Ectodermal cell (in vitro differentiated cells): ENCODE measurements around the gene DCLK1.

ENCODE experiments used
- H3K27ac ChIP-seq: 2 replicates; pipeline ENCODE4 v1.7.0; 2013; ENCODE audit warnings: mild to moderate bottlenecking, low read depth, low read length; ENCODE audit not compliant: insufficient read depth, poor library complexity, severe bottlenecking
- H3K27me3 ChIP-seq: 2 replicates; pipeline ENCODE4 v1.7.0; 2013; ENCODE audit warnings: mild to moderate bottlenecking, low read length; ENCODE audit not compliant: insufficient read depth, control insufficient read depth, poor library complexity, severe bottlenecking
- H3K36me3 ChIP-seq: one replicate; pipeline ENCODE4 v1.7.0; 2013; ENCODE audit warnings: low read length; ENCODE audit not compliant: control insufficient read depth, insufficient read depth
- H3K4me1 ChIP-seq: one replicate; pipeline ENCODE4 v1.7.0; 2013; ENCODE audit warnings: low read length; ENCODE audit not compliant: control insufficient read depth, insufficient read depth
- H3K4me3 ChIP-seq: 2 replicates; pipeline ENCODE4 v1.7.0; 2013; ENCODE audit warnings: low read depth, low read length, control low read depth; ENCODE audit not compliant: insufficient read depth
- H3K9me3 ChIP-seq: 2 replicates; pipeline ENCODE4 v1.7.0; 2013; ENCODE audit warnings: mild to moderate bottlenecking, low read length, moderate library complexity; ENCODE audit not compliant: control insufficient read depth
- WGBS, 2 experiments: methylation state at CpG; one replicate each; pipeline ENCODE4 v1.1.7; 2013; ENCODE audit warnings: missing lambda C conversion rate in 2 of 2; 5-methylcytosine and 5-hydroxymethylcytosine counted together

The DCLK1 gene

DNA sequence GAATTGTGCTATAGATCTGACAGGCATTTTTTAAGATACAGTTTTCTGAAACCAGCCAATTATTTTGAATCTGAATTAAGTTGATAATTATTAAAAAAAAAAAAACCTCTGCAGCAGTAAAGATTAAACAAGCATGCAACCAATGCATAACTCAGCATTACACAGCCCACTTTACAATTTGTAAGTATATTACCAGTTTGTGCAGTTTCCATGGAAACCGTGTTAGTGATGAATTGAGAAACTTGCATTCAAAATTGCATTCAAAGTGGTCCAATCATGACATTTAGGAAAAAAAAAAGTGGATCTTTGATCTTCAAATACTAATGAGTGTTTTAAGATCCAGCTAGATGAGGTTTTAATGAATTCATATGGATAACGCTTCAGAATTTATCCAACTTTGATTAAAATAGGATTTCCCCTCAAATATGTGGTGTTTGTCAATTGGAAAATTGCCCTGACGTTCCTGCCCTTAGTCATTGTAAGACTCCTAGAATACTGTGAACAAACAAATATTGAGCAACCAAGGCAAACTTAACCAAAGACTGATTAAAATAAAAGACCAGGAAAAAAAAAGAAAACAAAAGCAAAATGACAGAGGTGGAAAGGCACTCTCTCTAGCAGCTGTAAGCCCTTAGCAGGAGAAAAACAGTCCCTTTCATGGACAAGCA is 339.9 kb downstream of the DCLK1 start:
- no peaks in the 10 kb centered on the region for H3K36me3 ChIP-seq
- 88 to 94% methylated on average over 3 of the region's 3 CpGs for WGBS, 2 experiments
- no peak overlapping the region for H3K27ac ChIP-seq
- no peaks in the 10 kb centered on the region for H3K4me1 ChIP-seq
- H3K4me3 ChIP-seq = no peak overlapping the region
- no peaks in the 10 kb centered on the region for H3K9me3 ChIP-seq
- H3K27me3 ChIP-seq = no peaks in the 10 kb centered on the region

DNA sequence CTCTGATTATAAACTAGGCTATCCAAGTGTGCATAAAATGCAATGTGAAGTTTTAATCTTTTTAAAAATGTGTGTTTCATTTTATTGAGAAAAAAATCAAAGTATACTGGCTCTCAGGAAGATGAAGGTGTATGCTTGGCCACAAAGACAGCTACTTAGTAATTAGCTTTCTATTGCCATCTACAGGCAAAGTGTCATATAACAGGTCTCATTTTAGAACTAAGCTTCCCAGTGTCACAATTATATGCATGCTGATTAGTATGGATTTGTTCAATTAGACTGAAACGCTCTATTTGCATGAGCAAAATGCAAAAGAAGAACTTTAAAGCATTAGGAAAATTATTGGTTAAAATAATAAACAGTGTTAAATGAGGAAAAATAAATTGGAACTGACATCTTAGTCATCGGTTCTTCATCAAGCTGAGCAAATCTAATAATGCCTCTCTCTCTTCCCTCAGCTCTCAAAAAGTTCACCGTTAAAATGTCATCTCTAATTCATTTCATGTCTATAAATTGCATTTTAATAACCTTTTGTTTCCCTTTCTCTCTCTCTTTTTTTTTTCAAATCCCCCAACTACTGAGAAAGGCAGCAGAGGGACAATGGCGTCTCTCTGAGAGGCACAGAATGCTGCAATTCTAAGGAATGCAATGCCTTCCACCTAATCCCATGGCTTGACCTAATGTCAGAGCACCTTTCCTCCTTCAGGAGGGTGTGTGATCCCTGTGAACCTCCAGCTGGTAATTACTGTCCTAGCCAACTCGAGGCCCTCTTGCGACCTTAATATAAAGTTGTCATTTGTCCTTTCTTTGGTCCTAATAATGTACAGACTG is 341.6 kb downstream of the DCLK1 start:
- Histone ChIP-seq H3K9me3 (no peaks in the 10 kb centered on the region), H3K36me3 (no peaks in the 10 kb centered on the region), H3K4me3 (no peak overlapping the region), H3K4me1 (peaks cover 11% of the 10 kb centered on the region), H3K27ac (no peak overlapping the region), H3K27me3 (no peaks in the 10 kb centered on the region)
- 62 to 69% methylated on average over 6 of the region's 6 CpGs for WGBS, 2 experiments

DNA sequence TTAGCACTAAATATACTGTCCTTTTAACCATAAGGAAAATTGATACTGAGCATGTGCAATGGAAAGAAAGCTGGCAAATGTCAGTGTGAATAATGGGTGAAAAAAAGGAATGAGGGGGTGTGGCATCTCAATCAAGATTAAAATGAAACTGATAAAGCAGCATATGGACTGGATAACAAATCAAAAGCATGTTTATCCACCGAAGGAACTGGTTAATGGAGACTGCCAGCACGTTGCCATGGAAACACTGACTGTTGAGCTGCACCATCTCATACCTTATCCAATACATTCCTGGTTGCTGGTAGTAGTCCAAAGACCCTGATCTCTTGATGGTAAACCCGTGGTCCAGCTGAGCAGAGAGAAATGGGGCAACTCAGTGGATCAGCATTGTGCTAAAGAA is 343.2 kb downstream of the DCLK1 start:
- H3K9me3 ChIP-seq = no peaks in the 10 kb centered on the region
- WGBS, 2 experiments = 89 to 92% methylated on average over 3 of the region's 3 CpGs
- no peaks in the 10 kb centered on the region for H3K27me3 ChIP-seq
- H3K36me3 ChIP-seq = no peaks in the 10 kb centered on the region
- H3K4me3 ChIP-seq = no peak overlapping the region
- H3K4me1 ChIP-seq = peaks cover 11% of the 10 kb centered on the region
- no peak overlapping the region for H3K27ac ChIP-seq

DNA sequence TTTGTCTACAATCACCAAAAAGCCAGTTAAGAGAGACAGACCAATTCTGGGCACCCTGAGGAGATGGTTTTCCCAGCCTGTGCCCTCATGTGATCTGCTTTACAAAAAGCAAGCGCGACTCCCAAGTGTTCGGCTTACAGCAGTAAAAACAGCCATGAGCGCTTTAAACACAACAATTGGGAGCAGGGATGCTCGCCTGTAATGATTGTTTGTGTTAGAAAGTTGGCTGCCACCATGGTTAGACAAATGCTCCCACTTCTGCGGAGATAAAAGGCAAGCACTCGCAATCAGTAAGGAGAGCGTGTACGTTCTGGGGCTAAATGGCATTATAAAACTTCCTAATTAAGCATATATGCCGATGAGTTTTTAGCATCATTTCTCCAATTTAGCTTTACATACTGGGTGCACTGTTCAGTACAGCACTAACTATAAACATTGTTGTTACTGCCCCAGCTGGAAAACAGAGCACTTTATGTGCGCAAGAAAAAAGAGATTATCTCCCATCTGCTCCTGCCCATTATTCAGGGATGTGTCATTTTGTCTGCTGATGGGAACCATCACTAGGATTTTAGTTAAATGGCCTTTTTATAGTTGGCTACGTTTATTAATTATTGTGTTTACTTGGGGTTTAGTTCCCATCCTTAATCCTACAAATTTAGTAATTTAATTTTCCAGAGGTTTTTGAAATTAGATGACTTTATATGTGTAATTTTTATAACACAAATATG is 345.4 kb downstream of the DCLK1 start:
- WGBS, 2 experiments = 83 to 88% methylated on average over 11 of the region's 12 CpGs
- Histone ChIP-seq H3K9me3 (no peaks in the 10 kb centered on the region), H3K27ac (no peak overlapping the region), H3K4me3 (no peak overlapping the region), H3K36me3 (no peaks in the 10 kb centered on the region), H3K4me1 (peaks cover 11% of the 10 kb centered on the region), H3K27me3 (no peaks in the 10 kb centered on the region)

- WGBS, 2 experiments = 90 to 93% methylated on average over 10 of the region's 10 CpGs
- Histone ChIP-seq H3K4me1 (peaks cover 11% of the 10 kb centered on the region), H3K27ac (no peak overlapping the region), H3K4me3 (no peak overlapping the region), H3K36me3 (no peaks in the 10 kb centered on the region), H3K27me3 (no peaks in the 10 kb centered on the region), H3K9me3 (no peaks in the 10 kb centered on the region)
Observed at GRCh38 chr13:35784286-35784951, 346.8 kb downstream of the DCLK1 start.

DNA sequence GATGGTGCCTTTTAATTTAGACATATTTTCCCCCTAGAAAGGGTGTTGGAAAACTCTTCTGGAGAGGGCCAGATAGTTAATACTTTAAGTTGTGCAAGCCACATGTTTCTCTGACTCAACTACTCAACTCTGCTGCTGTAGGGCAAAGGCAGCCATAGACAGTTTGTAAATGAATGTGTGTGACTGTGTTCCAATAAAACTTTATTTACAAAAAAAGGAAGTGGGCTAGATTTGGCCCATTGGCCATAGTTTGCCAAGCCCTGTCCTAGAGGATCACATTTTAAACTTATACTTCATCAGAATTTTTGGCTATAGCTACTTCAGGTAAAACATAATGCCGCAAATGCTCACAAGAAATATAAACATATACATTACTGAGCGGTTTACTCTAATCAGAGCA is 348.4 kb downstream of the DCLK1 start:
- H3K4me3 ChIP-seq = no peak overlapping the region
- H3K27ac ChIP-seq = no peak overlapping the region
- no peaks in the 10 kb centered on the region for H3K27me3 ChIP-seq
- peaks cover 11% of the 10 kb centered on the region for H3K4me1 ChIP-seq
- 92 to 97% methylated on average over 1 to 2 of the region's 2 CpGs for WGBS, 2 experiments
- H3K9me3 ChIP-seq = no peaks in the 10 kb centered on the region
- no peaks in the 10 kb centered on the region for H3K36me3 ChIP-seq

GRCh38 chr13:35781036-35782000 is 349.9 kb downstream of the DCLK1 start:
- 86 to 94% methylated on average over 6 to 7 of the region's 7 CpGs for WGBS, 2 experiments
- peaks cover 11% of the 10 kb centered on the region for H3K4me1 ChIP-seq
- H3K27ac ChIP-seq = no peak overlapping the region
- H3K36me3 ChIP-seq = no peaks in the 10 kb centered on the region
- no peaks in the 10 kb centered on the region for H3K9me3 ChIP-seq
- no peak overlapping the region for H3K4me3 ChIP-seq
- H3K27me3 ChIP-seq = no peaks in the 10 kb centered on the region

- no peaks in the 10 kb centered on the region for H3K9me3 ChIP-seq
- no peaks in the 10 kb centered on the region for H3K36me3 ChIP-seq
- no peak overlapping the region for H3K4me3 ChIP-seq
- H3K27ac ChIP-seq = no peak overlapping the region
- peaks cover 7% of the 10 kb centered on the region for H3K4me1 ChIP-seq
- H3K27me3 ChIP-seq = no peaks in the 10 kb centered on the region
- 90 to 93% methylated on average over 4 of the region's 4 CpGs for WGBS, 2 experiments
Observed at GRCh38 chr13:35780613-35781012, 350.6 kb downstream of the DCLK1 start.

DNA sequence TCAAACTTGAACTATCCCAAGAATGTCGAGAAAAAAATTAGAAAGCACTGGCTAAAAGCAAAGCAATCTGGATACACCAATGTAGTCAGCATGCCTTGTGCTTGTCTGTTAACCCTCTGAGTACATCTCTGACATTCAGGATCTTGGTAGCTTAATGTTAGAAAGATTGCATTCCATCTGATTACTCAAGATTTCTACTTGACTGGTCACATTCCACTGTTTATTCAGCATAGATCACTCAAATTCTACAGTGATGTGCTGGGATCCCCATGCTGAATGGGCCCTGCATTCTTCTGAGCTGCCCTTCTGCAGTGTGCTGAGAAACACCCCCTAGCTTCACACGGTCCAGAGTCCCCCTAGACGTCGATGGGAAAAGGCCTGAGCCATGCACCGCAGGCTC is 359.3 kb downstream of the DCLK1 start:
- Histone ChIP-seq H3K9me3 (no peaks in the 10 kb centered on the region), H3K27ac (no peak overlapping the region), H3K4me3 (no peak overlapping the region), H3K4me1 (peaks cover 9% of the 10 kb centered on the region), H3K27me3 (no peaks in the 10 kb centered on the region), H3K36me3 (no peaks in the 10 kb centered on the region)
- WGBS, 2 experiments = 66 to 73% methylated on average over 5 of the region's 5 CpGs
